Activated naive CD8-positive, alpha-beta T cell treated with anti-CD3 and anti-CD28 coated beads, Interleukin-2, amount 50 U/mL, for 24 hours (primary cell): ENCODE results near the gene OR6F1.
"Not testable (repeated sequence)": the region's sequence is repeated elsewhere in the genome, so short reads cannot be mapped to it uniquely, and the experiment has no call there.

ENCODE experiments used
- ATAC-seq: fragments of 150-1000 bp; cut with Tn5 transposase; one replicate; pipeline ENCODE4 v1.10.0; 2021
- DNase-seq: peaks from one replicate; pipeline ENCODE4 v3.0.0; 2021
- H3K27ac Mint-ChIP-seq: one replicate; pipeline ENCODE4 v1.8.0; 2021; ENCODE audit warnings: mild to moderate bottlenecking, mixed read lengths
- H3K27me3 Mint-ChIP-seq: one replicate; pipeline ENCODE4 v1.8.0; 2021; ENCODE audit warnings: mixed read lengths
- H3K36me3 Mint-ChIP-seq: one replicate; pipeline ENCODE4 v1.8.0; 2021; ENCODE audit warnings: low read depth, mixed read lengths
- H3K4me1 Mint-ChIP-seq: one replicate; pipeline ENCODE4 v1.8.0; 2021; ENCODE audit warnings: mixed read lengths
- H3K4me3 Mint-ChIP-seq: one replicate; pipeline ENCODE4 v1.8.0; 2021; ENCODE audit warnings: mild to moderate bottlenecking, moderate library complexity, mixed read lengths
- H3K9me3 Mint-ChIP-seq: one replicate; pipeline ENCODE4 v1.8.0; 2021; ENCODE audit warnings: mixed read lengths

OR6F1 gene

GRCh38 chr1:247716546-247716945 lies at the start of gene OR6F1:
Gene OR6F1, minus strand, starts transcription at chr1:247716646. Its CDS starts 3,891 bp downstream, at chr1:247712755.
- no peak for ATAC-seq
- H3K9me3 Mint-ChIP-seq = no peaks in the 10 kb centered on the region
- H3K4me1 Mint-ChIP-seq = no peaks in the 10 kb centered on the region
- no peaks in the 10 kb centered on the region for H3K36me3 Mint-ChIP-seq
- H3K27me3 Mint-ChIP-seq = no peaks in the 10 kb centered on the region
- H3K27ac Mint-ChIP-seq = no peak within 1 kb of the TSS
- H3K4me3 Mint-ChIP-seq = no peak within 1 kb of the TSS
- no peak for DNase-seq

DNA sequence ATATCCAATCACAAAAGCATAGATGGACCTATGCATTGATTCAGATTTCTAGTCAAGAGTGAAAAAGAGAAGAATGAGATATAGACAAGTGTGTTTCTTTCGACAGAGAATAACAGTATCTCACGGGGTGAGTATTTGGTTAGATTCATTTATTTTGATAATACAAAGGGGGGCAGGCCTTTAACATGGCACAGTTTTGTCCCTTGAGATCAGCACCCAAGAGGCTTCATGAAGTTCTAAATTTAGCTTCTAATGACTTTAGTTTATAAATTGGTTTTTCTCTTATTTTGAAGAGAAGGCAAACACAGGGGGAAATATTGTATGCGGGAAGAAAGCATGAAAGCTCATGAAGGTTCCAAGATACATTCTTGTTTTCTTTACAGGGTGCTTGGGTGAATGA lies 44.0 kb upstream of the OR6F1 start, which contains the start of gene OR1C1:
OR1C1 (minus strand) TSS at position 101 of the 400 bp plus-strand sequence. CDS start 2,150 bp downstream, outside the sequence.
- no peaks in the 10 kb centered on the region for H3K4me1 Mint-ChIP-seq
- no peak for DNase-seq
- H3K27me3 Mint-ChIP-seq = no peaks in the 10 kb centered on the region
- ATAC-seq = no peak
- peaks cover 6% of the 10 kb centered on the region for H3K9me3 Mint-ChIP-seq
- no peak within 1 kb of the TSS for H3K4me3 Mint-ChIP-seq
- no peak within 1 kb of the TSS for H3K27ac Mint-ChIP-seq
- H3K36me3 Mint-ChIP-seq = no peaks in the 10 kb centered on the region

DNA sequence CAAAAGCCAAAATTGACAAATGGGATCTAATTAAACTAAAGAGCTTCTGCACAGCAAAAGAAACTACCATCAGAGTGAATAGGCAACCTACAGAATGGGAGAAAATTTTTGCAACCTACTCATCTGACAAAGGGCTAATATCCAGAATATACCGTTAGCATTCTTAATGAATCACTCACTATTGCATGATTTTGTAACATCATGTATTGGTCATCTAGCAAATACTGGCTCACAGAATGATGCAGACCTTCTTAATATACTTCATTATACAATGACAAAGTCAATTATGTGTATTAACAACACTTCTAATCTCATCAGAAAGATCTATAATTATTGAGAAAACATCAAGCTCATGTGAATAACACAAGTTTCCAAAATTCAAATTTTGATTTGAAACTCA lies 37.9 kb upstream of the OR6F1 start:
- not testable (repeated sequence) for H3K9me3 Mint-ChIP-seq, H3K36me3 Mint-ChIP-seq, DNase-seq, H3K27ac Mint-ChIP-seq, H3K4me1 Mint-ChIP-seq, H3K4me3 Mint-ChIP-seq, ATAC-seq, H3K27me3 Mint-ChIP-seq

DNA sequence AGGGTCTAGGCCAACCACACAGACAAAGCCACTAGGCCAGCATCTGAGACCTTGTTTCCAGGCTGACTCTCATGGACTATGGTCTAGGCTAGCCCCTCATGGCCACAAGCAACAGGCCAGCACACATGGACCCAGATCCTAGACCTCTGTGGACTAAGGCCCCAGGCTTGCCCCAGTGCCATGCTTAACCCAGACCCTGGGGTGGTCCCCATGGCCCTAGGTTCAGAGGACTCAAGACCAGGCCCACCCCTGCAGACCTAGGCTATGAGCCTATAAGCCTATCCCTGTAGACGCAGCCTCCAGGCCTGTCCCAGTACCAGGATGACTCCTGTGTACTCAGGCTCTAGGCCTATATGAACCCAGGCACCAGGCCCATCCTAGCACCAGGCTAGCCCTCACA lies 33.4 kb upstream of the OR6F1 start:
- Mint-ChIP-seq H3K9me3 (peaks cover 2% of the 10 kb centered on the region), H3K4me1 (no peaks in the 10 kb centered on the region), H3K27ac (no peak overlapping the region), H3K36me3 (no peaks in the 10 kb centered on the region), H3K27me3 (peaks cover 3% of the 10 kb centered on the region), H3K4me3 (no peak overlapping the region)
- ATAC-seq (no peak), DNase-seq (no peak)

DNA sequence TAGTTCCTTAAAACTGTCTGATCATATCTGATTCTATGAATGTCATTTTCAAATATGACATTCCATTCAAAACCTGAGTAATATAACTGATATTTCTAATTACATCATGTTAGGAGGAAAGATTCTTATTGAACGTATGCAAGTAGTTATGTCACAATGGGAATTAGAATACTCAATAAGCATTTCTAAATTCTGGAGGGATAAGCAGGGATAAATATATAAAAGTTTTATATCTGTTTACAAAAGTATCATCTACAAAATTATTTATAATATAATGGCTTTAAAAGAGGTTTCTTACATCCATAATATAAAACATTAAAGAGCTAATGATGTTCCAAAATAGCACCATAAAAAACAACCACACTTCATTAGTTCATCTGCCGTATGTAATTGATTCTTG lies 31.6 kb upstream of the OR6F1 start, which contains the start of gene OR14A2:
OR14A2 (minus strand) TSS at position 101 of the 400 bp plus-strand sequence.
- Mint-ChIP-seq H3K4me3 (no peak within 1 kb of the TSS), H3K27ac (no peak within 1 kb of the TSS), H3K27me3 (peaks cover 3% of the 10 kb centered on the region), H3K4me1 (no peaks in the 10 kb centered on the region), H3K36me3 (no peaks in the 10 kb centered on the region), H3K9me3 (peaks cover 2% of the 10 kb centered on the region)
- ATAC-seq = no peak
- no peak for DNase-seq

GRCh38 chr1:247747616-247748015 lies 31.2 kb upstream of the OR6F1 start:
- H3K27me3 Mint-ChIP-seq = peaks cover 3% of the 10 kb centered on the region
- H3K9me3 Mint-ChIP-seq = peaks cover 2% of the 10 kb centered on the region
- no peak for ATAC-seq
- H3K4me1 Mint-ChIP-seq = no peaks in the 10 kb centered on the region
- no peaks in the 10 kb centered on the region for H3K36me3 Mint-ChIP-seq
- no peak overlapping the region for H3K27ac Mint-ChIP-seq
- no peak overlapping the region for H3K4me3 Mint-ChIP-seq
- no peak for DNase-seq

GRCh38 chr1:247746391-247746935 lies 30.0 kb upstream of the OR6F1 start:
- no peak overlapping the region for H3K27ac Mint-ChIP-seq
- peaks cover 2% of the 10 kb centered on the region for H3K9me3 Mint-ChIP-seq
- H3K4me3 Mint-ChIP-seq = no peak overlapping the region
- no peaks in the 10 kb centered on the region for H3K4me1 Mint-ChIP-seq
- H3K36me3 Mint-ChIP-seq = no peaks in the 10 kb centered on the region
- ATAC-seq (no peak), DNase-seq (no peak)
- H3K27me3 Mint-ChIP-seq = peaks cover 3% of the 10 kb centered on the region

- H3K4me3 Mint-ChIP-seq, H3K27me3 Mint-ChIP-seq, H3K27ac Mint-ChIP-seq, H3K36me3 Mint-ChIP-seq, H3K9me3 Mint-ChIP-seq, ATAC-seq, H3K4me1 Mint-ChIP-seq, DNase-seq: not testable (repeated sequence)
Observed at GRCh38 chr1:247742215-247742760, 25.8 kb upstream of the OR6F1 start.

DNA sequence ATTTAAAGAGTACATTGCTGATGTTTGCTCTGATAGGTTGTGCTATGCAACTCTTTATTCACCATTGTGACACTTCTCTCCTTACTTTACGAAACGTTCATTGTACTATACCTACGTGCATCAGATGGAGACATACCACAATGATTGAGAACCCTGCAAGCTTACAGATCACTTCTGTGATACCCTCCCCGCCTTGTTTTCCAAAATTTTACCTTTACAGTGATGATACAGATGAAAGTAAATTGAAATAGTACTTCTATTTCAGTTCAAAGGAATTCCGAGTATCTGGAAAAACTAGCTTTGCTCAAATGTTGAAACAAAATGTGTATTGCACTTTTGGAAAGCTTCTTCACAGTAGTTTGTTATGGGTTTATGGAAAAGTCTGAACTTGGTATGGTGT lies 25.3 kb upstream of the OR6F1 start:
- Mint-ChIP-seq H3K27me3 (peaks cover 3% of the 10 kb centered on the region), H3K36me3 (no peaks in the 10 kb centered on the region), H3K9me3 (no peaks in the 10 kb centered on the region), H3K4me1 (no peaks in the 10 kb centered on the region), H3K4me3 (no peak overlapping the region), H3K27ac (no peak overlapping the region)
- DNase-seq = no peak
- ATAC-seq = no peak

GRCh38 chr1:247740721-247741120 lies 24.3 kb upstream of the OR6F1 start:
- Mint-ChIP-seq H3K27me3 (no peaks in the 10 kb centered on the region), H3K27ac (no peak overlapping the region), H3K9me3 (no peaks in the 10 kb centered on the region), H3K36me3 (no peaks in the 10 kb centered on the region), H3K4me3 (no peak overlapping the region), H3K4me1 (no peaks in the 10 kb centered on the region)
- ATAC-seq (no peak), DNase-seq (no peak)

DNA sequence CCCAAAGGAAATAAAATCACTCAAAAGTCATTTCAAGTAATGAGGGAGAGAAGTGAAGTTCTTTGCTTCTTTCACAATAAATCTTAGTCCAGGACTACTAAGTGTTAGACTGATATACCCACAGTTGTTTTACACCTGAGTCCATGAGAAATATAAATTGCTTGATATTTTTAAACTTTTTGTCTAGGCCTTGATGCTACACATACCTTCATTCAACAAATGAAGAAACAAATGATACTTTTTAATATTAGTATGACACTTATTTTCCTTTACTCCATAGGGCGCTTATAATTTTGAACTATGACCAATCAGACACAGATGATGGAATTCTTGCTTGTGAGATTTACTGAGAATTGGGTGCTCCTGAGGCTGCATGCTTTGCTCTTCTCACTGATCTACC lies 21.9 kb upstream of the OR6F1 start, which contains the start of gene OR14K1:
OR14K1 (plus strand) TSS at position 301 of the 400 bp plus-strand sequence; CDS start at position 301, 0 bp downstream.
- no peaks in the 10 kb centered on the region for H3K27me3 Mint-ChIP-seq
- H3K9me3 Mint-ChIP-seq = no peaks in the 10 kb centered on the region
- no peaks in the 10 kb centered on the region for H3K36me3 Mint-ChIP-seq
- ATAC-seq = no peak
- no peak within 1 kb of the TSS for H3K27ac Mint-ChIP-seq
- no peaks in the 10 kb centered on the region for H3K4me1 Mint-ChIP-seq
- DNase-seq = no peak
- H3K4me3 Mint-ChIP-seq = no peak within 1 kb of the TSS

DNA sequence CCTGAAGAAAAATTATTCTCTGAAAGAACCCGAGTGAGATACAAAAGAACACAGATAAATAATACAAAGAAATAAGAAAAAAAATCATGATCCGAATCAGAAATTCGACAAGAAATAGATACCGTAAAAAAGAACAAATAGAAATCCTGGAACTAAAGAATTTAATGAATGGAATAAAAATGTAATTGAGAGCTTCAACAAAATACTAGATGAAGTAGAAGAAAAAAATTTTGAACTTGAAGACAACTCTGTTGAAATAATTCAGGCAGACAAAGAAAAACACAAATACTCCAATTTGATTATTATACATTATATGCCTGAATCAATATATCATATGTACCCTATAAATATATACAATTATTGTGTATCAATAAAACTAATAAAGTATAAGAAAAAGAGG lies 4.8 kb upstream of the OR6F1 start:
- no peak overlapping the region for H3K27ac Mint-ChIP-seq
- H3K4me3 Mint-ChIP-seq = no peak overlapping the region
- ATAC-seq = no peak
- H3K27me3 Mint-ChIP-seq = no peaks in the 10 kb centered on the region
- peaks cover 10% of the 10 kb centered on the region for H3K9me3 Mint-ChIP-seq
- no peak for DNase-seq
- no peaks in the 10 kb centered on the region for H3K36me3 Mint-ChIP-seq
- H3K4me1 Mint-ChIP-seq = no peaks in the 10 kb centered on the region

GRCh38 chr1:247713753-247714152 lies 2.7 kb downstream of the OR6F1 start:
- no peak for DNase-seq

DNA sequence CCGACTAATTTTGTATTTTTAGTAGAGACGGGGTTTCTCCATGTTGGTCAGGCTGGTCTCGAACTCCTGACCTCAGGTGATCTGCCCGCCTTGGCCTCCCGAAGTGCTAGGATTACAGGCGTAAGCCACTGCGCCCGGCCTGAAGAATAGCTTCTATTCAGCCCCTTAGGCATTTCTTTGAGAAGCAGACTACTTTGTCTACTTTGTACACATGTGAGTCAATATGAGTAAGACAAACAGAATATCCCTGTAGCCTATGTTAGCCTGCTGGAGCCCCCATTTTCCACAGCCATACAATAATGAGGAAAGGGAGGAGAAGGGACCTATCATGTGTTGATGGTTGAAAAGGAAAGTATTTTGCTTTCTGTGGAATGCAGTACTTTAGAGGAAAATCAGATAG lies 5.8 kb downstream of the OR6F1 start:
- not testable (repeated sequence) for DNase-seq, H3K27me3 Mint-ChIP-seq, ATAC-seq, H3K36me3 Mint-ChIP-seq, H3K9me3 Mint-ChIP-seq, H3K4me3 Mint-ChIP-seq, H3K4me1 Mint-ChIP-seq, H3K27ac Mint-ChIP-seq

More at GRCh38 chr1:247713753-247714152, 2.7 kb downstream of the OR6F1 start:
- no peaks in the 10 kb centered on the region for H3K36me3 Mint-ChIP-seq
- no peaks in the 10 kb centered on the region for H3K27me3 Mint-ChIP-seq
- H3K27ac Mint-ChIP-seq = no peak overlapping the region
- H3K4me3 Mint-ChIP-seq = no peak overlapping the region
- ATAC-seq = no peak
- H3K4me1 Mint-ChIP-seq = no peaks in the 10 kb centered on the region
- H3K9me3 Mint-ChIP-seq = peaks cover 4% of the 10 kb centered on the region

GRCh38 chr1:247701338-247701737 lies 15.1 kb downstream of the OR6F1 start:
- Mint-ChIP-seq H3K4me3 (no peak overlapping the region), H3K27me3 (no peaks in the 10 kb centered on the region), H3K27ac (no peak overlapping the region), H3K4me1 (no peaks in the 10 kb centered on the region), H3K9me3 (no peaks in the 10 kb centered on the region), H3K36me3 (no peaks in the 10 kb centered on the region)
- ATAC-seq (no peak), DNase-seq (no peak)
